ENCODE data around the gene LCN2.
A peak's percentile ranks its signal among the peaks of the same experiment; 100 is the strongest.
"Not testable (repeated sequence)": the region's sequence is repeated elsewhere in the genome, so short reads cannot be mapped to it uniquely, and the experiment has no call there.

The LCN2 gene

DNA sequence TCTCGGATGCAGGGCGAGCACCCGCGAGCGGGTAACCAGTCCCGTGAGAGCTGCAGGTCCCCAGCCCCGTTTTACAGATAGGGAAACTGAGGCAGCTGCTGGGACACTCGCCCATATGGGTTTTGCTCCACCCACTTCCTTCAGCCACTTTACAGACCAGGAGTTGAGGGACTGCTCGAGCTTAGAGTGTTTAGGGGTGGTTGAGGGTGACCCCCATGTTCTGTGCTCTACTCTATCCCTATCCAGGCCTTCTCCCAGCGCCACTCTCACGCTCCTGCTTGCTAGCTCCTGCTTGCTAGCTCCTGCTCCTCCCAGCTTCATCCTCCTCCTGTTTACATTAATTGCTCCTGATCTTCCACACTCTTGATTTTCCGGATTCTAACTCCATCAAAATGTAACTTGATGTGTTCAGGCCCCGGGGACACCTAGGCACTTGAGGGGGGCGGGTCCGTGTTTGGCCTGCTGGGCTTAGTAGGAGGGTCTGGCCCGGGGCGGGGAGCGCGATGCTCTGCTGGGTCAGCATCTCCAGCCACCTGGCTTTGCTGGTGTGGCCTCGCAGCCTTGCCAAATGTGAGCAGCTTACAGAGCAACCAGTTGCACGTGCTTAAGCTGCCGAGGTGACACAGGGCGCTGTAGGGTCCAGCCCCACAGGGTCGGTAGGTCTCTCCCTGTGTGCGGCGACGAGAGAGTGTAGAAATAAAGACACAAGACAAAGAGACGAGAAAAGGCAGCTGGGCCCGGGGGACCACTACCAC is 20.2 kb upstream of the LCN2 start:
- DNase-seq (ENCODE audit: low spot score): peak; percentile 68

DNA sequence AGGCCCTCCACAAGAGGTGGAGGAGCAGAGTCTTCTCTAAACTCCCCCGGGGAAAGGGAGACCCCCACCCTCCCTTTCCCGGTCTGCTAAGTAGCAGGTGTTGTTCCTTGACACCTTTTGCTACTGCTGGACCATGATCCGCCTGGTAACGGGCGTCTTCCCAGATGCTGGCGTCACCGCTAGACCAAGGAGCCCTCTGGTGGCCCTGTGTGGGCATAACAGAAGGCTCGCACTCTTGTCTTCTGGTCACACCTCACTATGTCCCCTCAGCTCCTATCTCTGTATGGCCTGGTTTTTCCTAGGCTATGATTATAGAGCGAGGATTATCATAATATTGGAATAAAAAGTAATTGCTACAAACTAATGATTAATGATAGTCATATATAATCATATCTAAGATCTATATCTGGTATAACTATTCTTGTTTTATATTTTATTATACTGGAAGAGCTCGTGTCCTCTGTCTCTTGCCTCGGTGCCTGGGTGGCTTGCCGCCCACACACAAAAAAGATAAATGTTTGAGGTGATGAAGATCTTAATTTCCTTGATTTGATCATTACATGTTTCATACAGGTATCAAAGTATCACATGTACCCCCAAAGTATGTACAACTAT is 19.2 kb upstream of the LCN2 start:
- not testable (repeated sequence) for DNase-seq (ENCODE audit: low spot score)

DNA sequence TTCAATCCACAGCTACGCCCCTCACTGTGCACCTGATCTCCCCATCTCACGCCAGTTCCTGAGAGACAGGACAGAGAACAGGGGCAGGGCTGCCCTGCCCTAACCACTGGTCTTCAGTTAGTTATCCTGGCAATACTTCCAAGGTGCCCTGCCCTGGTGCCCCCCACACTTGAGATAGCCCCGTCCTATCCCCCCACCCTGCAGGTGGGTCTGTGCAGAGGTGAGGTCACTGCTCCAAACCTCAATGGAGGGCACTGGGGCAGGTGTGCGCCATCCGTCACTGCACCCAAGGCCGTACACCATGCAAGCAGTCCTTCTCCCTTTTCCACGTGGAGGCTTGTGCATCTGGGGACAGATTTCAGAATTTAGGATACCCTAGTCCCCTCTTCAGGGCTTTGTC is 18.6 kb upstream of the LCN2 start:
- DNase-seq (ENCODE audit: low spot score): not testable (repeated sequence)

DNA sequence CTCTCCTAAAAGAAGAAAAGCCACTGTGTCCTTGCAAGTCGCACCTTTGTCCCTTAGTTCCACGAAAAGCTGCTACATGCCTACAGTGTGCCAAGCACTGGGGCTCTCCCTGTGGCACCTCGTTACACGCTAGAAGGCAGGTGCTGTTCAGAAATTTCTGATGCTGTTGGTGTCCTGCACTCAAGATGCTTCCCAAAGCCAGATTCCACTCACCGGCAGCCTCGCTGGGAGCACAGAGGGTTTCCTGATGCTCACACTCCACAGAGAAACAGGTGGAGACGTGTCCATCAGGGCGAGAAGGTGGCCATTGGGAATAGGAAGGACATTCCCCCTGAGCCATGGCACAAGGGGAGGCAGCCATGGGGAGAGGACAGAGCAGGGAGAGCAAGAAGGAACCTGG is 17.9 kb upstream of the LCN2 start:
- not testable (repeated sequence) for DNase-seq (ENCODE audit: low spot score)

DNA sequence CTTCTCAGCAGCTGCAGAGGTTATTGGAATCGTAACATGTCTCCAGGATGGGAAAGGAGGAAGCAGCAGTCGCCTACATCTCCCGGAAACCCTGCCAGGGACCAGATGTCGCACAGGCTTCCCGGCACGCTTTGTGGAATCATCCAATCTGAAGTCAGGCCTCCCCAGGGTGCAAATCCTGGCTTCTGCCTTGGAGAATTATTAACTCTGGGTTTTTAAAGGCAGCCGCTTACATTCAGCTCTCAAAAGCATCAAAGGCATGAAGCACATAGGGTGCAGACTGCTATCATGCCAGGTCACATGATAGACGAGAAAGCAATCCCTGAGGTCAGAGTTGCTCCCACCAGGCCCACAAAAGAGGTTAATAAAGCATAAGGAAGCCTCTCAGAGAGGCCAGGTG is 17.1 kb upstream of the LCN2 start:
- not testable (repeated sequence) for DNase-seq (ENCODE audit: low spot score)

DNA sequence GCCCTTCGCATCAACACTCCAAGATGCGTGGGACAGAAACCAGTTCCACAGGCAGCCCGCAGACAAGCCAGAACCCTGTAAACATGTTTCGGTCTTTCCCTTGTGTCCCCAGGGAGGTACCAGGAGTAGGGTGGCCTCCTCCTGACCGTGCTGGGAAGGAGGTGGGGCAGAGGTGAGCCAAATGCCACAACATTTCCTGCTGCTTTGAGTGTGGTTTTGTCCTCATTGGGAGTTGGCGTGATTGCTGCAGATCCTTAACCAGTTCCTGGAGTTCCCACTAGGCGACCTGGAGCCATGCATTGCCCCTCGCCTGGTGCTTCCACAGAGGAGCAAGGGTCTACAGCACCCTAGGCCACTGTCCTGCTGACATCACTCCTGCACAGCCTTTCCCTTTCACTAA is 13.7 kb upstream of the LCN2 start:
- DNase-seq (ENCODE audit: low spot score): not testable (repeated sequence)

DNA sequence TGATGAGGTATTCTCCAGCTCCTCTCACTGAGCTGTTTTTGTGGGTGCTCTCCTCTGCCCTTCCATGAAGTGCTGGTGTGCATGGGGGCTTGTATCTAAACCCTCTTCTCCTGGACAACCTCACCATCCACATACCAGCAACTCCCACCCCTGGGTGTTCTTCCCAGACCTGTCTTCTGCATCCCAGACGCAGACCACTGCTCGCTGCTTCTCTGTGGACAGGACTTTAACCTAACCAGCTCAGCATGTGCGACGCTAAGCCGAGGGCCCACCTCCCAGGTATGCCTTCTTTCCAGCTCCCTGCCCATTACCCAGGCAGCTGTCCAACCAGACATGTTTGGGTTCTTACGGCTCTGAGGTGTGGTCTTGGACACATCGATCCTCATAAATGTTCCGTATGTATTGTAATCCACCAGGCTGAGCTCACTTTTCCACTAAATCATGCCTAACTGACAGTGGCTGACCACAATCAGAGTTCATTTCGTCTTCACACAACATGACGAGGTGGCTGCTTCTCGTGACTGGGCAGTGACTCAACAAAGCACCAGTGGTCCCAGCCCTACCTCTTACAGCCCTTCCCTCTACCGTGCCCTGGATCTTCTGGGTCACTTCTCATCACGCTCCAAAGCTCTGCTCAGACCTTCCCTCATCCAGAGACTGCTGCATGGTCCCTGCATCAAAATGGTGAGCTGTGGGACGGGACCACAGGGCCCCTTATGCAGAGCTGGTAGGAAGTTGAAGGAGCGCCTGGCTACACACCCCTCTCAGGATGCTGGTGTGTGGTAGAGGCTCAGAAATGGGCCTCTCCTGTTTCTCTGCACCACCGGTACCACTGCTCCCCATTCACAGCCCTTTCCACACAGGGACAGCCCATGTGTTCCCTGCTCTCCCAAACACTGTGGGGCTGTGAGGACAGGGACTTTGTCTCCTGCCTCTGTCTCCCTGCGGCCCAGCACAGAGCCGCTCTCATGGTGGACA is 12.1 kb upstream of the LCN2 start:
- peak; percentile 74 for DNase-seq (ENCODE audit: low spot score)

DNA sequence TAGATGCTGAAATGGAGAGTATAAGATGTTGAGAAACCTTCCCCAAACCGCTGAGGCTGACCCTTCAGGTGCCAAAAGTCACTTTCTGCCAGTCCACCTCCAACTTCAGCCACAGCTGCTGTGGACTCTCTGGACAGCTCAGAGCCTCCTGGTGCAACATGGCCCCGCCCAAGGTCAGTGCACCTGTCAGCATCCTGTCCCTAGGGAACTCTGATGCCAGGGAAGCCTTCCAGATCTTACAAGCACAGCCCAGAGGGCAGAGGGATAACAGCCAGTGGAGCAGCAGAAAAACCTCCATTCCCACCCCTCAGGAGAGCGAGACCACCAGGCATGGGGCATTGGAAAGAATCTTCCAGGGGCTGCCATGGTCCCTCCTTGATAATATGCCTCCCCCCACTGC is 11.3 kb upstream of the LCN2 start:
- no peak for DNase-seq (ENCODE audit: low spot score)

DNA sequence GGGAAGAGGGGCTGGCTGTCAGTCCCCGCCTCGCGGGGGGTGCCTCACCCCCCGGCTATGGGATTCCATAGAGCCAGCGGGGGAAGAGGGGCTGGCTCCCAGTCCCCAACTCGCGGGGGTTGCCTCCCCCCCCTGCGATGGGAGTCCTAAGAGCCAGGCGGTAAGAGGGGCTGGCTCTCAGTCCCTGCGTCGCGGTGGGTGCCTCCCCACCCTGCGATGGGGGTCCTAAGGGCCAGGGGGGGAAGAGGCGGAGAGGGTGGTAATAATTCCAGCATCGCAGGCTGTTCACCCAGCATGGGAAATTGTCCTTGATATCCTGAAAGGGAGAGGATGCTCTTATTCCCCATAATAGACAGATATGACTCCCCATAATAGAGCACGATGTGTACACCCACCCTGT is 9.6 kb upstream of the LCN2 start:
- no peak for DNase-seq (ENCODE audit: low spot score)

DNA sequence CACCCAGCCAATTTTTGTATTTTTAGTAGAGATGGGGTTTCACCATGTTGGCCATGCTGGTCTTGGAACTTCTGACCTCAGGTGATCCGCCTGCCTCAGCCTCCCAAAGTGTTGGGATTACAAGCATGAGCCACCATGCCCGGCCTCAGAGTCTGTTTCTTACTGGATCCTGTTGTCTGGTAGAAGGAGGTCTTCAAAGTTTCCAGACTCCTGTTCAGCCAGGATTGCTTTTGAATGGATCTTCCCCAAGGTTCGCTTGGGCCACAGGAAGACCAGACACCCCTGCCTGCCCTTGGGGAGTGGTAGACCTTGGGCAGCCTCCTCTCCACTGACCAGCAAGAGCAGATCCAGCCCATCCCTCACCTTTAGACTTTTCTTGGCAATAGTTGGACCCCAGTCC is 7.6 kb upstream of the LCN2 start:
- DNase-seq (ENCODE audit: low spot score): no peak

DNA sequence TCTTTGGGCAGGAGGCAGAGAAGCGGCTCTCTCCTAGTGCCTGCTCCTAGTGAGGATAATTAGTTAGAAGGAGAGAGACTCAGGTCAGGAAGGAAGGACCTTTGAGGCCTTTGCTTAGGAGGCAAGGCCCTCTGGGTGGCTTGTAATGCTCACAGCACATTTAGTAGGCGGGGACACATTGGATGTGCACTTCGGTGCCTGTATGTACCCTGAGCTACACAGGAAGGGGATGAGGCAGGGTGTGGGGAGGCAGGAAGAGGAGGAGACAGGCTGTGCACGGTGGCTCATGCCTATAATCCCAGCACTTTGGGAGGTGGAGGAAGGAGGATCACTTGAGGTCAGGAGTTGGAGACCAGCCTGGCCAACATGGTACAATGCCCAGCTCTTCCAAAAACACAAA is 7.2 kb upstream of the LCN2 start:
- DNase-seq (ENCODE audit: low spot score): no peak

DNA sequence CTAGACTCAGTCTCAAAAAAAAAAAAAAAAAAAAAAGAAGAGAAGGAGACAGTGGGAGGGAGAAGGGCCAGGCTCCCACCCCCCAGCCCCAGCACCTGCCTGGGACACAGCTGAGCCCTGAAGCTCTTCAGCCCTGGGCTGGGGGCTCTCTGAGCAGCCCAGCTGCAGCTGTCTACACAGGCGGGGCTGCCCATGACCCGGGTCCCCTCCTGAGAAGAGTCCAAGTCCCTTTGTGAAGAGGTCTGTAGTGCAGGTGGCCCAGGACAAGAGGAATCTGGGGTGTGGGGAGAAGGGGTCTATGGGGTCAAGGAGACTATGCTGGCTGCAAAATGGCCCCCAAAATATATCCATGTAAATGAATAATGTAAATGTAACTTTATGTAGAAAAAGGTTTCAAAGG is 6.7 kb upstream of the LCN2 start:
- DNase-seq (ENCODE audit: low spot score): no peak

DNA sequence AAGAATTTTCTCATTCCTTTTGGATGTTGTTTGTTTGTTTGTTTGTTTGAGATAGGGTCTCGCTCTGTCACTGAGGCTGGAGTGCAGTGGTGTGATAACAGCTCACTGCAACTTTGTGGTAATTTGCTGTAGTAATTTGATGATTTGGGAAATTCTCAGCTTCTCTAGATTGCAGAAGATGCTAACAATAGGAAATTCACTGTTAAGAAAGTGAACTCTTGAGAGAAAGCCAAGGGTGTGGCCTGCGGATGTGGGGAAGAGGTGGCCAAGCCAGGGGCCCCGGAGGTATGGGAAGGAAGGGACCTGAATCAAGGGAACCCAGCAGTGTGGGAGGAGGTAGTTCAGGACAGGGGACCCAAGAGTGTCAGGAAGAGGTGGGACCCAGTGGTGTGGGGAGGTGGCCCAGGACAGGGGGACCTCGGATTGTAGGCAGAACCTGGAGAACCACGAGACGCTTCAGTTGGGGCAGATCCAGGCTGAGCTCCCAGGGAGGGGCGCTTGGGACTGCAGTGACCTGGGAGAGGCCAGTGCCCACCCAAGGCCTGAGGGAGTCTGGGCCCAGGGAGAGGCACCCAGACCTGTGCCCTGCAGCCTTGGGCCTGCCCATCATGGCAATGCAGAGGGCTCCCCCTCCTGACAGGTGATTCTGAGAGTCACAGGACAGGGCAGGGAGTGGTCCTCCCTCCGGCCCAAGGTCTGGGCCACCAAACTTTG is 5.6 kb upstream of the LCN2 start:
- no peak for DNase-seq (ENCODE audit: low spot score)

DNA sequence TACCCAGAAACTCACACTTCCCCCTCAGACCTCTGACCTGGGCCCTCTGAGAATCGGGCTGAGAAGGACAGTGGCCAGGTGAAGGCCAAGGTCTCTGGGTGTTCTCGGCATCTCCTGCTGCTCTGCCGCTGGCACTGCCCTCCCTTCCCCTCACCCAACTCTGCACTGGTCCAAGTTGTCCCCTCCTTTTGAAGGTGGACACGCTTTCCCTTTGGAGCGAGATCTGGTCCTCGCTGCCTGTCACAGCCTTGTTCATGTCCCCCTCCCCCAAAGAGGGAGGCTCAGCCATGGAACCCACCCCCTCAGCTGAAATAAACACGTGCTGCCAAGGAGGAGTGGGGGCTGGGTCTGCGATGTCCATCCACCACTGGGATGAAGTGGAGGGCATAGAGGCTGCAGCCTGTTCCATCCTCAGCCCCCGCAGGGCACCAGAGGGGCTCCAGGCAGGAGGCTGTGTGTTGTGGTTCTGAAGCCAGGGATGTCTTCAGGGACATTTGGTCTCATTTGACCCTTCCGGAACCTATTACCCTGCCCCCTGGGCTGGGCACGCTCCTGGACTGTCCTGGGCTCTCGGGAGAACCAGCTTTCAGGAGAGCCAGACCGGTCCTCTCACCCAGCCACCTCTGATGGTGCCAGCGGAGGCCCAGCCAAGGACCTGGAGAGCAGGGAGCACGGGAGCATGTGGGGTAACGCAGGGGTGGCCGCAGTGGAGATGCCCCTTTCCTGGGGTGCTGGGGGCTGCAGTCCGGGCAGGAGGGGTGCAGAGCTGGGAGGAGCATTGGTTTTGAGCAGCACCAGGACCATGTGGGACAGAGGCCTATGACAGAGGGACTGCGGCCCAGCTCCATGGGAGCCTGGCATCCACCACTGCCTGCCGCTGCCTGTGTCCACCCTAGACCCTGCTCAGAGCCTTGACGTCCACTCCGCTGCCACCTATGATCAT is 4.7 kb upstream of the LCN2 start:
- DNase-seq (ENCODE audit: low spot score): no peak

DNA sequence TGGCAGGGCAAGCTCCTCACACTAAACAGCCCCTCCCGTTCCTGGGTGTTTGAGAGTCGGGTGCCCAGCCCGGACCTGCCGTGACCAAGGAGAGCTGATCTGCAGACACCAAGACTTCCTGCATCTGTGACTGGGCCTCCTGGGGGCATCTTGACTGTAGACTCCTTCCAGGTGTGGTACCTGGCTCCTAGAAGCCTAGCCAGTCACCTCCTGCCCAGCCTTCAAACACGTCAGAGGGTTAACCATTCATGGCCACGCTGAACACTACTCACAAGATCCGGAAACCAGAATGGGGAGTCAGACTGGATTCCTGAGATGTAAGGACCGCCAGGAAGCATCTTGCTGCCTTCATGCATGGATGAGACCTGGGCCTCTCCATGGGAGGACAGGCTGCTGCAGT is 3.7 kb upstream of the LCN2 start:
- no peak for DNase-seq (ENCODE audit: low spot score)

DNA sequence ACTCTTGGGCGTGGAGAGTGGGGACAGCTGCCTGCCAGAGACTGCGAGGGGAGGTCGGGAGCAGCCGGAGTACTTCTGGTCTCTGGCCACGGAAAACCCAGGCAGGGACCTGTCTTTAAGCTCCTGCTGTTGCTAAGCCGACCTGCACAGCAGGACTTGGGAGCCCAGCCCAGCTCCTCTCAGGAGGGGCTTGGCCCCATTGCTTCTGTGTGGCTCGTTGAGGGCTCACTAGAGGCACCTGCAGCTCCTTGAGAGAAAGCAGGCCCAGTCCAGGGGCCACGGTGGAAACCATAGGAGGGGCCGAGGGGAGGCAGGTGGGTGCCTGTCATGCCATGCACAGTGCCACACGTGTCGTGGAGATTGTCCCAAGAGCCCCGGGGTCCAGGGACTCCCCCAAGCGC is 3.3 kb upstream of the LCN2 start:
- DNase-seq (ENCODE audit: low spot score): no peak

DNA sequence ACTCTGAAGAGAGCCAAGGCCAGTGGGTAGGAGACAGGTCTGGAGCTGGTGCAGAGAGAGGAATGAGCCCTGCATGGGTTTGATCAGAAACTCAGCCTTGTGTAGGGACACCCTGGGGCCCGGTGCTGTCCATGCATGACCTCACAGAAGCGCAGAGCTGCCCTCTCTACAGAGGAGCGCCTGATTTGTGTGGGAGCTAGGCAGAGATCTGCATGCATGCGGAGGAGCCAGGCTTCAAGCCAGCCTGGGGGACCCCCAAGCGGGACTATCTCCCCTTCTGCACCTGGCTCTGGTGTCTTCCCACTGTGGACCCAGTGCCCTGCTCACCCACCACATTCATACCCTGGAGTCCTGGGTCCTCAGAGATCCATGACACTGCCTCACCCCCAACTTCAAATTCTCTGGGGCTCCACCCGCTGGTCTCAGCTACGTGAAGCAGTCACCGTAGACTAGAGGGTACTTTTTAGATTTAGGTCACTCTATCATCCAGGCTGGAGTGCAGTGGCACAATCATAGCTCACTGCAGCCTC is 2.6 kb upstream of the LCN2 start:
- DNase-seq (ENCODE audit: low spot score): no peak

DNA sequence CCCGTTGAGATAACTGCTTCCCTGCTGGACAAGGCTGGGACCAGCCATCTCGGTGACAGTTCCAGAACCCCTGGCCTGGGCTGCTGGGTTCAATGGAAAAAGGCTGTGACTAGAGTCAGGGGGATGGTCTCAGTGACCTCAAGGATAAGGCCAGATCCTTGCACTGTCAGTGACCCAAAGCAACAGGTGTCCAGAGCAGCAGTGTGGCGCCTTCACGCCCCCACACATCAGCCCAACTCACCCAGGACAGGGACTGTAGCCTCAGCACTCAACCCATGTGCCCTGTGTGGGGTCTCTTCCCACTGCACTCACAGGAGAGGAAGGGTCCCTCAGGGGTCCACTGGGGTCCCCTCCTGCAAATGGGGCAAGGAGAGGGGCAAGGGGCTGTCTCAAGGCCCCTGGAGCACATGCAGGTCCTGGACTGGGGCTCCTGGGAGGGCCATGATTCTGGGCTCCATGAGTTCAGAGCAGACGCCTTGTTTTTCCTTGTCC is 698 bp upstream of the LCN2 start:
- DNase-seq (ENCODE audit: low spot score): no peak

DNA sequence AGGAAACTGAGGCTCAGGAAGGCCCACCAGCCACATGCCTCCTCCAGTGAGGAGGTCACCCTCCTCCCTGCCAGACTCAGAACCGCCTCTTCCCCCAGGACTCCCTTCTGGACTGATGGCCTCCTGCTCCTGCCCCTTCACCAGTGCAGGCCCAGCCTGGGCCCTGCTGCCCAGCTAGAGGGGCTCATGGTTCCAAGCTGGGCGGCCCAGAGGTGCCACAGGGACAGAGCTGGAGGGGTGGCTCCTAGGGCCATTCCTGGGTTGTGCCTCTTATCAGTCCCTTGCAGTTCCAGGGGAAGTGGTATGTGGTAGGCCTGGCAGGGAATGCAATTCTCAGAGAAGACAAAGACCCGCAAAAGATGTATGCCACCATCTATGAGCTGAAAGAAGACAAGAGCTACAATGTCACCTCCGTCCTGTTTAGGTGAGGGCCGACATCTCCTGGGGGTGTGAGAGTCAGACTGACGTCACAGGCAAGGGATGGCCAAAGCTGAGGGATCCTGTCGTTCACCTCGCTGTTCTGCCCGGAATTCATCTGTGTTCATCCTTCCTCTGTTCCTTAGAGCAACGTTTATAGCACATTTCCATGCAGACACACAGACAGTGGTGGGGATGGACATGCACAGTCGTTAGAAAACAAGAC is 819 bp downstream of the LCN2 start:
- DNase-seq (ENCODE audit: low spot score): no peak

Measured in RKO (cell line).